Measurements from ENCODE around the gene ADAMTS4. TPM values are rescaled to one million over a fixed set of nuclear protein-coding genes. Genes with fewer than 3 reads are reported as not detected.

ADAMTS4 gene
- total RNA-seq, 2 experiments from 2014 or later: 0.28 to 0.60 TPM

GRCh38 chr1:161175771-161176453 is 22.9 kb downstream of the ADAMTS4 start:
- intact Hi-C loops (cut with DNase I, micrococcal nuclease): loop anchor here in 1 of 2 experiments (2.0 to 5.0 kb wide), 2 partner anchors 13 to 46 kb away; partner anchors contain the start of gene APOA2
- H3K9me3 ChIP-seq (ENCODE audit: control insufficient read depth in 1 of 2, insufficient read depth in 1 of 2, low read length in 2 of 2): no peaks in the 10 kb centered on the region
- DNase-seq: no peak
- CTCF ChIA-PET: interaction anchor here (0.9 to 2.3 kb wide), 5 partner anchors 10 to 206 kb away, joined by 3 to 18 read pairs (median 6); partner anchors contain the start of genes PPOX and TOMM40L
- POLR2A ChIA-PET: interaction anchor here (0.8 to 3.5 kb wide), 7 partner anchors 10 to 138 kb away, joined by 3 to 31 read pairs (median 14); partner anchors contain the start of genes DEDD, NDUFS2, PPOX and TOMM40L
- H3K9me3 Mint-ChIP-seq: no peaks in the 10 kb centered on the region
- peaks cover 50% of the 10 kb centered on the region for H3K36me3 ChIP-seq (ENCODE audit: insufficient read depth, low read length)
- peak overlapping the region; percentile 97 for H3K27ac Mint-ChIP-seq
- H3K4me3 ChIP-seq (ENCODE audit: low read length): peak overlapping the region; percentile 77
- peaks cover 62% of the 10 kb centered on the region for H3K4me1 ChIP-seq (ENCODE audit: insufficient read depth, low read length)
- no peak for ATAC-seq (ENCODE audit: poor library complexity)
- TF ChIP-seq CTCF (IDR thresholded peaks at IDR 0.05): no peak
- peak overlapping the region; percentile 82 to 89 for H3K27ac ChIP-seq (ENCODE audit: low read depth in 1 of 2, low read length in 2 of 2)
- H3K4me3 Mint-ChIP-seq: peak overlapping the region; percentile 100
- H3K27me3 ChIP-seq (ENCODE audit: control insufficient read depth in 1 of 2, insufficient read depth in 2 of 2, low read length in 2 of 2): no peaks in the 10 kb centered on the region
- peaks cover 69% of the 10 kb centered on the region for H3K4me1 Mint-ChIP-seq (ENCODE audit: low read depth)
- H3K36me3 Mint-ChIP-seq (ENCODE audit: low read depth): peaks cover 64% of the 10 kb centered on the region
- H3K27me3 Mint-ChIP-seq: no peaks in the 10 kb centered on the region

- CTCF ChIA-PET: no interaction called here
- no peaks in the 10 kb centered on the region for H3K27me3 ChIP-seq (ENCODE audit: control insufficient read depth in 1 of 2, insufficient read depth in 2 of 2, low read length in 2 of 2)
- no peak overlapping the region for H3K4me3 ChIP-seq (ENCODE audit: low read length)
- H3K27me3 Mint-ChIP-seq: no peaks in the 10 kb centered on the region
- peaks cover 53% of the 10 kb centered on the region for H3K4me1 ChIP-seq (ENCODE audit: insufficient read depth, low read length)
- H3K9me3 ChIP-seq (ENCODE audit: control insufficient read depth in 1 of 2, insufficient read depth in 1 of 2, low read length in 2 of 2): no peaks in the 10 kb centered on the region
- peak overlapping the region; percentile 97 for H3K27ac Mint-ChIP-seq
- POLR2A ChIA-PET: interaction anchor here (3.5 kb wide), 1 partner anchor 9 kb away, joined by 31 read pairs; the partner anchor contains the start of gene PPOX
- no peak for TF ChIP-seq CTCF (IDR thresholded peaks at IDR 0.05)
- ATAC-seq (ENCODE audit: poor library complexity) (no peak), DNase-seq (no peak)
- peaks cover 57% of the 10 kb centered on the region for H3K36me3 ChIP-seq (ENCODE audit: insufficient read depth, low read length)
- peaks cover 60% of the 10 kb centered on the region for H3K4me1 Mint-ChIP-seq (ENCODE audit: low read depth)
- H3K27ac ChIP-seq (ENCODE audit: low read depth in 1 of 2, low read length in 2 of 2): no peak overlapping the region
- intact Hi-C loops (cut with DNase I, micrococcal nuclease): loop anchor here in 1 of 2 experiments (5.0 kb wide), 2 partner anchors 47 to 212 kb away; partner anchors contain the start of gene APOA2
- H3K36me3 Mint-ChIP-seq (ENCODE audit: low read depth): peaks cover 71% of the 10 kb centered on the region
- H3K9me3 Mint-ChIP-seq: no peaks in the 10 kb centered on the region
- peak overlapping the region; percentile 100 for H3K4me3 Mint-ChIP-seq
Observed at GRCh38 chr1:161174911-161175310, 23.9 kb downstream of the ADAMTS4 start.

GRCh38 chr1:161173711-161174110 is 25.1 kb downstream of the ADAMTS4 start:
- H3K9me3 ChIP-seq (ENCODE audit: control insufficient read depth in 1 of 2, insufficient read depth in 1 of 2, low read length in 2 of 2): no peaks in the 10 kb centered on the region
- intact Hi-C loops (cut with DNase I, micrococcal nuclease): loop anchor here in 1 of 2 experiments (5.0 kb wide), 1 partner anchor 214 kb away; no protein-coding TSS in a partner anchor
- ChIA-PET CTCF (no interaction called here), POLR2A (interaction anchor here (1.5 kb wide), 1 partner anchor 8 kb away, joined by 7 read pairs; no protein-coding TSS in a partner anchor)
- Mint-ChIP-seq H3K4me1 (ENCODE audit: low read depth) (peaks cover 56% of the 10 kb centered on the region), H3K27me3 (no peaks in the 10 kb centered on the region), H3K36me3 (ENCODE audit: low read depth) (peaks cover 80% of the 10 kb centered on the region), H3K27ac (peak overlapping the region; percentile 36), H3K9me3 (no peaks in the 10 kb centered on the region), H3K4me3 (peak overlapping the region; percentile 45)
- no peak for TF ChIP-seq CTCF (IDR thresholded peaks at IDR 0.05)
- H3K4me1 ChIP-seq (ENCODE audit: insufficient read depth, low read length): peaks cover 50% of the 10 kb centered on the region
- DNase-seq (no peak), ATAC-seq (ENCODE audit: poor library complexity) (no peak)
- H3K4me3 ChIP-seq (ENCODE audit: low read length): no peak overlapping the region
- no peaks in the 10 kb centered on the region for H3K27me3 ChIP-seq (ENCODE audit: control insufficient read depth in 1 of 2, insufficient read depth in 2 of 2, low read length in 2 of 2)
- H3K27ac ChIP-seq (ENCODE audit: low read depth in 1 of 2, low read length in 2 of 2): no peak overlapping the region
- peaks cover 68% of the 10 kb centered on the region for H3K36me3 ChIP-seq (ENCODE audit: insufficient read depth, low read length)
